IMR-90 (cell line): ENCODE results near the gene TNFSF12. TPM values are rescaled to one million over a fixed set of nuclear protein-coding genes. Genes with fewer than 3 reads are reported as not detected.
A peak's percentile ranks its signal among the peaks of the same experiment; 100 is the strongest.

ENCODE experiments used
- ATAC-seq: fragments of 200-7000 bp; cut with Tn5 transposase; 2 replicates; pipeline ENCODE4 v1.9.1; 2020; ENCODE audit warnings: low read depth, mild to moderate bottlenecking, moderate library complexity
- BruUV-seq: library from RNA; stranded (reverse); fragments of 400-500 nt; replicated peaks from 2 replicates; lab custom pipeline; 2021; lab: Mats Ljungman, UMichigan
- CTCF ChIA-PET: fragments of 300-600 bp; formaldehyde crosslinking; extraction: SDS; loops from one replicate; lab custom pipeline; 2021; ENCODE audit warnings: antibody characterized with exemption; lab: Yijun Ruan, JAX
- POLR2A ChIA-PET: fragments of 300-600 bp; sonication (Branson Sonifier 250); formaldehyde crosslinking; loops from one replicate; lab custom pipeline; 2022; ENCODE audit warnings: antibody characterized with exemption; ENCODE audit not compliant: unreplicated experiment; lab: Charles Lee
- DNase-seq: peaks from one replicate; pipeline ENCODE4 v3.0.0; 2013
- H2AFZ ChIP-seq: replicated peaks from 2 replicates; pipeline ENCODE3; 2013; ENCODE audit warnings: low read length, mild to moderate bottlenecking; ENCODE audit not compliant: poor library complexity
- H2AK5ac ChIP-seq: 2 replicates; pipeline ENCODE4 v1.6.1; 2013; ENCODE audit warnings: low read depth, low read length, inconsistent platforms
- H2AK9ac ChIP-seq: replicated peaks from 2 replicates; pipeline ENCODE3; 2013; ENCODE audit warnings: mild to moderate bottlenecking, low read depth, low read length, moderate library complexity; ENCODE audit not compliant: poor library complexity
- H2BK120ac ChIP-seq: 2 replicates; pipeline ENCODE4 v1.6.1; 2013; ENCODE audit warnings: low read depth, low read length, inconsistent platforms
- H2BK15ac ChIP-seq: 3 replicates; pipeline ENCODE4 v1.6.1; 2013; ENCODE audit warnings: low read depth, low read length, inconsistent platforms
- H2BK20ac ChIP-seq: 2 replicates; pipeline ENCODE4 v1.6.1; 2013; ENCODE audit warnings: low read depth, mild to moderate bottlenecking, inconsistent platforms, low read length, moderate library complexity
- H2BK5ac ChIP-seq: 2 replicates; pipeline ENCODE4 v1.6.1; 2013; ENCODE audit warnings: mild to moderate bottlenecking, low read depth, low read length, inconsistent platforms; ENCODE audit not compliant: poor library complexity, severe bottlenecking
- H3K14ac ChIP-seq: replicated peaks from 2 replicates; pipeline ENCODE4 v1.6.1; 2013; ENCODE audit warnings: low read depth, low read length, inconsistent platforms
- H3K18ac ChIP-seq: 2 replicates; pipeline ENCODE4 v1.6.1; 2013; ENCODE audit warnings: low read depth, low read length, control low read depth
- H3K23ac ChIP-seq: 2 replicates; pipeline ENCODE4 v1.6.1; 2013; ENCODE audit warnings: low read depth, low read length, inconsistent platforms
- H3K27ac ChIP-seq: 2 replicates; pipeline ENCODE4 v1.5.1; 2013; ENCODE audit warnings: mild to moderate bottlenecking, control low read depth, low read length; ENCODE audit not compliant: insufficient read depth
- H3K27me3 ChIP-seq: 2 replicates; pipeline ENCODE4 v1.6.1; 2013; ENCODE audit warnings: low read length; ENCODE audit not compliant: control insufficient read depth, insufficient read depth
- H3K36me3 ChIP-seq: 2 replicates; pipeline ENCODE4 v1.6.1; 2013; ENCODE audit warnings: low read length, mixed read lengths; ENCODE audit not compliant: control insufficient read depth, insufficient read depth
- H3K4ac ChIP-seq: 2 replicates; pipeline ENCODE4 v1.6.1; 2013; ENCODE audit warnings: low read depth, low read length, inconsistent platforms
- H3K4me1 ChIP-seq: 2 replicates; pipeline ENCODE4 v1.6.1; 2013; ENCODE audit warnings: low read length, mixed read lengths; ENCODE audit not compliant: control insufficient read depth, insufficient read depth
- H3K4me2 ChIP-seq: 2 replicates; pipeline ENCODE4 v1.6.1; 2013; ENCODE audit warnings: low read depth, mild to moderate bottlenecking, control low read depth, low read length, moderate library complexity
- H3K4me3 ChIP-seq: 2 replicates; pipeline ENCODE4 v1.5.1; 2013; ENCODE audit warnings: low read depth, mild to moderate bottlenecking, control low read depth, low read length, moderate library complexity; ENCODE audit not compliant: insufficient read depth
- H3K56ac ChIP-seq: 2 replicates; pipeline ENCODE4 v1.6.1; 2013; ENCODE audit warnings: low read length, inconsistent platforms; ENCODE audit not compliant: insufficient read depth; ENCODE audit errors: extremely low read depth
- H3K79me1 ChIP-seq, 2 experiments: 2 replicates each; pipeline ENCODE4 v1.6.1; 2013; ENCODE audit warnings: low read length in 2 of 2, inconsistent platforms in 1 of 2, low read depth in 1 of 2
- H3K9ac ChIP-seq: 2 replicates; pipeline ENCODE4 v1.6.1; 2013; ENCODE audit warnings: low read depth, low read length, control low read depth
- H3K9me1 ChIP-seq: 2 replicates; pipeline ENCODE4 v1.6.1; 2013; ENCODE audit warnings: low read length, inconsistent platforms; ENCODE audit not compliant: insufficient read depth
- H3K9me3 ChIP-seq: 2 replicates; pipeline ENCODE4 v1.6.1; 2013; ENCODE audit warnings: low read length; ENCODE audit not compliant: control insufficient read depth, insufficient read depth
- H4K20me1 ChIP-seq: 2 replicates; pipeline ENCODE4 v1.6.1; 2013; ENCODE audit warnings: low read length, inconsistent platforms; ENCODE audit not compliant: insufficient read depth
- H4K5ac ChIP-seq: 2 replicates; pipeline ENCODE4 v1.6.1; 2013; ENCODE audit warnings: mild to moderate bottlenecking, low read depth, low read length, control low read depth
- H4K8ac ChIP-seq, 2 experiments: 2 replicates each; pipeline ENCODE4 v1.6.1; 2013; ENCODE audit warnings: low read depth in 2 of 2, low read length in 2 of 2, control low read depth in 1 of 2, inconsistent platforms in 1 of 2
- H4K91ac ChIP-seq: 2 replicates; pipeline ENCODE4 v1.6.1; 2013; ENCODE audit warnings: low read depth, low read length, inconsistent platforms; ENCODE audit not compliant: insufficient read depth
- RAD21 ChIP-seq: IDR thresholded peaks from 2 replicates; pipeline ENCODE4 v1.6.1; 2012; ENCODE audit warnings: low read length, improper control_type of control experiment
- RCOR1 ChIP-seq: IDR thresholded peaks from 2 replicates; pipeline ENCODE4 v1.6.1; 2012; ENCODE audit warnings: mild to moderate bottlenecking, low read length, improper control_type of control experiment; ENCODE audit not compliant: insufficient replicate concordance
- WGBS, 2 experiments: methylation state at CpG; one replicate each; pipeline versions ENCODE4 v1.1.5 to v1.1.7; 2013; ENCODE audit warnings: missing lambda C conversion rate in 2 of 2; ENCODE audit not compliant: insufficient read length in 1 of 2; ENCODE audit errors: extremely low coverage in 2 of 2; 5-methylcytosine and 5-hydroxymethylcytosine counted together
- dilution Hi-C: fragments of 300-500 bp; cut with HindIII; formaldehyde crosslinking; loops from one replicate; pipeline ENCODE4 v1.14.3; 2018; ENCODE audit warnings: low sequenced_read_pairs; ENCODE audit not compliant: unreplicated experiment
- in situ Hi-C: fragments of 300-500 bp; cut with MboI; formaldehyde crosslinking; loops from 3 replicates; pipeline ENCODE4 v1.14.3; 2019; ENCODE audit warnings: low sequenced_read_pairs, inconsistent platforms, mixed read lengths
- intact Hi-C: fragments of 100-400 bp; cut with micrococcal nuclease; formaldehyde crosslinking; loops from 2 replicates; pipeline ENCODE4 v1.10.0; 2022
- polyA plus RNA-seq, 3 experiments: library from polyadenylated mRNA; depleted of rRNA; stranded (reverse); fragments of >200 nt; gene quantifications; 2 replicates each; pipeline ENCODE4 v1.2.3, GENCODE V29; 2012; ENCODE audit warnings: low replicate concordance in 1 of 3
- total RNA-seq: library from RNA; depleted of rRNA; stranded (reverse); fragments of >200 nt; gene quantifications from 2 replicates; pipeline ENCODE4 v1.2.3, GENCODE V29; 2012
- TF ChIP-seq, protein P1 (sequence below): conservative IDR thresholded peaks from 2 replicates; pipeline ENCODE4 v1.5.1; 2012; ENCODE audit warnings: mild to moderate bottlenecking, low read depth, low read length, improper control_type of control experiment

The TNFSF12 gene
- total and polyA plus RNA-seq, 2 of the 4 experiments (the other 2 are of a cell fraction), result 2.7 to 22.0 TPM

DNA sequence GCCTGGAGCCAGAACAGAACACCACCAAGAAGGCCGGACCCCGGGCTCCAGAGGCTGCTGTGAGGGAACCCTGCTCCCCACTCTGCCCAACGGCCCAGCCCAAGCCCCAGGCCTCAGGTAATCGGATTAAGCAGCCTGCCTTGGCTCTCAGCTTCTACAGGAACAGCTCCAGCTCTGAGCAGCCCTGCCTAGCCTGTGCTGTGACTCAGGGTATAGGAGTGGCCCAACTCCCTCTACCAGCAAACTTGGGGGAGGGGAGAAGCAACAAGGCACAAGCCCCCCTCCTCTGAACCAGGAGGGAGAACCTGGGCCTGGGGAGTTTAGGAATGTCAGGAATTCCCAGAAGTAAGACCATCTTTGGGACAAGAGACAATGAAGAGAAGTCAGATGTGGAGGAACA, 41.9 kb downstream of the TNFSF12 start:
- H3K4me3 ChIP-seq, result no peak overlapping the region
- ChIA-PET CTCF (no interaction called here), POLR2A (no interaction called here)
- H2AK9ac ChIP-seq, result peak overlapping the region; percentile 91
- peak; percentile 53 for ATAC-seq
- 0 out of 2 replicates have a peak overlapping the region, but pooled peaks have one; percentile 3 for H4K91ac ChIP-seq
- no peaks in the 10 kb centered on the region for H3K27me3 ChIP-seq
- H2BK120ac ChIP-seq, result no peak overlapping the region
- intact Hi-C loops, result no loop called here
- peaks cover 31% of the 10 kb centered on the region for H3K4me1 ChIP-seq
- H3K36me3 ChIP-seq, result peaks cover 57% of the 10 kb centered on the region
- WGBS, 2 experiments, result 100% methylated on average over 1 of the region's 4 CpGs; no CpG with 5 or more reads in 1 of the 2 experiments
- no peak overlapping the region for H3K23ac ChIP-seq
- peak overlapping the region in 1 of 2 experiments; percentile 57; a peak in 2 of 4 replicates for H4K8ac ChIP-seq
- peak; percentile 70 for DNase-seq
- no peak overlapping the region for H3K9ac ChIP-seq
- dilution Hi-C loops, result no loop called here
- peaks cover 20 to 53% of the 10 kb centered on the region in 2 experiments for H3K79me1 ChIP-seq
- peak overlapping the region; percentile 71 for H2BK5ac ChIP-seq
- H2BK15ac ChIP-seq, result no peak overlapping the region
- H3K14ac ChIP-seq, result no peak overlapping the region
- H3K27ac ChIP-seq, result peak overlapping the region; percentile 0; the same call in 1 of the 2 replicates
- no peak overlapping the region for H4K5ac ChIP-seq
- H2AFZ ChIP-seq, result no peak overlapping the region
- no peak overlapping the region for H2BK20ac ChIP-seq
- H4K20me1 ChIP-seq, result peaks cover 15% of the 10 kb centered on the region
- peaks cover 11% of the 10 kb centered on the region for H3K9me1 ChIP-seq
- no peaks in the 10 kb centered on the region for H3K9me3 ChIP-seq
- H3K4ac ChIP-seq, result 0 out of 2 replicates have a peak overlapping the region, but pooled peaks have one; percentile 6
- BruUV-seq, result no TSS peak
- TF ChIP-seq RAD21 (no peak), RCOR1 (peak; percentile 5)
- TF ChIP-seq, protein P1, sequence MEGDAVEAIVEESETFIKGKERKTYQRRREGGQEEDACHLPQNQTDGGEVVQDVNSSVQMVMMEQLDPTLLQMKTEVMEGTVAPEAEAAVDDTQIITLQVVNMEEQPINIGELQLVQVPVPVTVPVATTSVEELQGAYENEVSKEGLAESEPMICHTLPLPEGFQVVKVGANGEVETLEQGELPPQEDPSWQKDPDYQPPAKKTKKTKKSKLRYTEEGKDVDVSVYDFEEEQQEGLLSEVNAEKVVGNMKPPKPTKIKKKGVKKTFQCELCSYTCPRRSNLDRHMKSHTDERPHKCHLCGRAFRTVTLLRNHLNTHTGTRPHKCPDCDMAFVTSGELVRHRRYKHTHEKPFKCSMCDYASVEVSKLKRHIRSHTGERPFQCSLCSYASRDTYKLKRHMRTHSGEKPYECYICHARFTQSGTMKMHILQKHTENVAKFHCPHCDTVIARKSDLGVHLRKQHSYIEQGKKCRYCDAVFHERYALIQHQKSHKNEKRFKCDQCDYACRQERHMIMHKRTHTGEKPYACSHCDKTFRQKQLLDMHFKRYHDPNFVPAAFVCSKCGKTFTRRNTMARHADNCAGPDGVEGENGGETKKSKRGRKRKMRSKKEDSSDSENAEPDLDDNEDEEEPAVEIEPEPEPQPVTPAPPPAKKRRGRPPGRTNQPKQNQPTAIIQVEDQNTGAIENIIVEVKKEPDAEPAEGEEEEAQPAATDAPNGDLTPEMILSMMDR, result no peak
- H2AK5ac ChIP-seq, result peak overlapping the region; percentile 6; the same call in 1 of the 2 replicates
- no peak overlapping the region for H3K4me2 ChIP-seq
- in situ Hi-C loops, result no loop called here
- no peak overlapping the region for H3K56ac ChIP-seq
- no peak overlapping the region for H3K18ac ChIP-seq
